Bone marrow (tissue), 2 donors: Measurements from ENCODE around the gene PPEF1.
"Not testable (repeated sequence)": the region's sequence is repeated elsewhere in the genome, so short reads cannot be mapped to it uniquely, and the experiment has no call there.

Experiments used
- DNase-seq, 2 donors: peaks; one replicate each; lab custom pipeline; 2025; lab: John Stamatoyannopoulos, UW

Gene PPEF1

DNA sequence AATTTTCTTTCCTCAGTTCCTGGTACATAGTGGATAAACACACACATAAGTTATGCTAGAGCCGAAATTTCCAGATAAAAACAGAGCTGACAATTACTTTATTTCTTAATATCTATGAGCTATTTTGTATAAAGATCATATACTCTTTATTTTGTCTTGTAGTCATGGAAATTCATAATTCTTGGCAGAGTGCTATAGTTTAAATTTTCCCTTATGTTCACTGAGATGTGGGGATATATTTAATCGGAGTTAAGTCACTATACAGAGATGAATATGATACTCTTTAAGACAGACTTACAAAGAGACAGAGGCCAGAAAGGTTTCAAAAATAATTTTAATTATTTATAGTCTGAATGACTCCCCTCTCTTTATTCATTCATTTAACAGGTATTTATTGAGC is 89.7 kb downstream of the PPEF1 start:
- no peak for DNase-seq

DNA sequence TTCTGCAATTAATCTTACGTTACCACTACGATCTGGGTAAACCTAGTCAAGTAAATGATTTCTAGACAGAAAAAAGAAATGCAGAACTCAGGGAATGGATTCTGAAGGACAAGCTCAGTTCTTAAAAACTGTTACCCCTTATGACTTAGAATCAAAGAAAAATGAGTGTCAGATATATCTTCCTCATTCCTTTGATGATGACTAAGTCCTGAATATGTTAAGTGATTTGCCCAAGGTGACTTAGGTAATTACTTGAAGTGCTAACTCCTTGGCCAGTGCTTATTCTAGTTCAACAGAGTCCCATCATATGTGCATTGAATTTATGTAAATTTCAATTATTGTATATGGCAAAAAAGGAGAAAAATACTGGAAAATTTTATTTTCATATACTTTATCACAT is 92.5 kb downstream of the PPEF1 start:
- DNase-seq = no peak

DNA sequence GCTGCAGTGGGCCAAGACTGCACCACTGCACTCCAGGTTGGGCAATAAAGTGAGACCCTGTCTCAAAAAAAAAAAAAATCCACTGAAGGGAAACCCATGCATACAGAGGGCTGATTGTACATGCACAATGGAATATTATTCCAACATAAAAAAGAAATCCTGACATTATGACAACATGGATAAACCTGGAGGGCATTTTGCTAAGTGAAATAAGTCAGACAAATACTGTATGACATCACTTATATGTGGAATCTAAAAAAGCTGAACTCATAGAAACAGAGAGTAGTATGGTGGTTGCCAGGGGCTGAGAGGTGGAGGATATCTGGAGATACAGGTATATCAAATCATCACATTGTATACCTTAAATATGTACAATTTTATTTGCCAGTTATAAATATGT is 102.2 kb downstream of the PPEF1 start:
- DNase-seq = no peak

DNA sequence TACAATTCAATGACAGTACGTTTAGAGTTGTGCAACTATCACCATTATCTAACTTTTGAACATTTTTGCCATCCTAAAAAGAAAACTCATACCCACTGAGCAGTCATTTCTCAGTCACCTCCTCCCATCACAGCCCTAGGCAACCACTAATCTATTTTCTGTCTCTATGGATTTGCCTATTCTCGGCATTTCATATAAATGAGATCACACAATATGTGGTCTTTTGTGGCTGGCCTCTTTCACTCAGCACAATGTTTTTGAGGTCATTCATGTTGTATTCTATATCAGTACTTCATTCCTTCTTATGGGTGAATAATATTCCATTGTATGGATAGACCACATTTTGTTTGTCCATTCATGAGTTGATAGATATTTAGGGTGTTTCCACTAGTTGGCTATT is 103.0 kb downstream of the PPEF1 start:
- no peak for DNase-seq

DNA sequence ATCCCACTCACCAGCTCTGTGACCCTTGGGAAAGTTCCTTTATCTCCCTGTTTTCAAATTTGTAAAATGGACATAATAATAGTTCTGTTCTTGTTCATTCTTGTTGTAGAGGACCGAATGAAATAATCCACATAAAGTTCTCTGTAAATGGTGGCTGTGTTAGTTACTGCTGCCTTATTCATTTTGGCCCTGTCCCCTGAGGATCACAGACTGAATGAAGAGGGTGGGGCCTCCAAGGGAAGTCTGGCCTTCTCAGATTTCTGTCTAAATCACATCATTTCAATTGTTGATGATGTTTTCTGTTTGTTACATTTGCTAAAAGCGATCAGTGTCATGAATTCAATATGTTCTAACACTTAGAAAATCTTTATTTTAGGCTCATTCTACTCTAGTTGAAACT is 117.9 kb downstream of the PPEF1 start:
- no peak for DNase-seq

DNA sequence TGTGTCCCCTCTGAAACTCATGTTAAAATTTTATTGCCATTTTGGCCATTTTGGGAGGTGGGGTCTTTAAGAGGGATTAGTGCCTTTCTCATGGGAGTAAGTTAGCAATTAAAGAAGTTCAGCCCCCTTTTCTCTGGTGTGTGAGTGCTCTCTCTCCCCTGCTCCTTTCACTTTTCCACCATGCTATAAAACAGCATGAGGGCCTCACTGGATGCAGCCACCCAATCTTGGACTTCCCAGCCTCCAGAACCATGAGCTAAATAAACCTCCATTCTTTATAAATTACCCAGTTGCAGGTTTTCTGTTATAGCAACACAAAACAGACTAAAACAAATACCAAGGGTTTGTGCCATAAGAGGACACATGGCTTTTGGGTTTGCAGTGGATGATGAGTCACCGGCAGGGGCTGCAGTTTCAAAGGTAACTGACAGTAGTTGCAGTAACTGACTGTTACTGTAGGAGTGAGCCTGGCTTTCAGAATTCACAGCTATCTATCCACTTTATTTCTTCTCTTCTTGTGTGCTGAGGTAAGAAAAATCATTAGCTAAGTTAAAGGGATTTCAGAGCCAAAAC is 121.5 kb downstream of the PPEF1 start:
- no peak for DNase-seq

DNA sequence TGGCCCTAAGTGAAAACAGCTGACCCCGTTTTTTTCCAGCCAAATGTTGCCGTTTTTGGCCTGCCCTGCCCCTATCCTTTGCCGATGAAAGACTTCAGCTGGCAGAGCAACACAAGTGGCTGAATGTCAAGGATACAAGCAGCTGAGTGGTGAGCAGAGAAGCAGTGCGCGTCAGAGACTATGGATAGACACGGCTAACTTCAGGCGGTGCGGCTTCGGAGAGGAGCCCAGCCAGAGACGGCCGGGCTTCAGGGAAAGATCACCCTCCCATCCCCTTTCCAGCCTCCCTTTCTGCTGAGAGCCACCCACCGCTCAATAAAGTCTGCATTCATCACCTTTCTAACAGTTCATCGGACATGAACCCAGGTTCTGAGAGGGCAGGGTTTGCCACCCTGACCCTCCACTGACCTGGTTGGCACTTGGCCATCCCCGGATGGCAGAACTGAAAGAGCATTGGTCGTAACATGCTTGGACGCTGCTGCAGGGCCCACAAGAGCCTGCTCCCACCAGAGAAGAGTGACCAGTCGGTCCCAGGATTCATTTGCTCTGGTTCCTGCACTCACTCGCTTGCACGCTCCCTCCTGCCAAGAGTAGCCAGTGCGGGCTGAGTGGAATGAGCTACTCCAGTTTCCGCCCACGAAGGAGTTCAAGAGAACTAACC is 125.8 kb downstream of the PPEF1 start:
- DNase-seq = no peak

DNA sequence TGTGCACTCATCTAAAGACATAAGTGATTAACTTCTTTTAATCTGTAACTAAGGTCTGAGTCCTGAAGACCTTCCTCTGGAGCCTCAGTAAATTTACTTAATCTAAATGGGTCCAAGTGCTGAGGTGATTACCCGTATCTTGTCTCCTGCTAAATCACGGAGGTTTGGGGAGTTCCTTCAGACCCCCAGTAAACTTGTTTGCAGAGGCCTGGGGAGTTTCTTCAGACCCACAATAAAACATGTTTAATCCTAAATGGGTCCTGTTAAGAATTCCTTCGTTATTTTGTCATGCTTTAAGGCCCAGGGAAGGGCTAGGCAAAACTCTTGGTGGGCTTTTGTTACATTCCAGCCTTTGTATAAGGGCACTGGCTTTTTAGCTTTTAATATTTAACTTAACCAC is 140.5 kb downstream of the PPEF1 start:
- DNase-seq = not testable (repeated sequence)

DNA sequence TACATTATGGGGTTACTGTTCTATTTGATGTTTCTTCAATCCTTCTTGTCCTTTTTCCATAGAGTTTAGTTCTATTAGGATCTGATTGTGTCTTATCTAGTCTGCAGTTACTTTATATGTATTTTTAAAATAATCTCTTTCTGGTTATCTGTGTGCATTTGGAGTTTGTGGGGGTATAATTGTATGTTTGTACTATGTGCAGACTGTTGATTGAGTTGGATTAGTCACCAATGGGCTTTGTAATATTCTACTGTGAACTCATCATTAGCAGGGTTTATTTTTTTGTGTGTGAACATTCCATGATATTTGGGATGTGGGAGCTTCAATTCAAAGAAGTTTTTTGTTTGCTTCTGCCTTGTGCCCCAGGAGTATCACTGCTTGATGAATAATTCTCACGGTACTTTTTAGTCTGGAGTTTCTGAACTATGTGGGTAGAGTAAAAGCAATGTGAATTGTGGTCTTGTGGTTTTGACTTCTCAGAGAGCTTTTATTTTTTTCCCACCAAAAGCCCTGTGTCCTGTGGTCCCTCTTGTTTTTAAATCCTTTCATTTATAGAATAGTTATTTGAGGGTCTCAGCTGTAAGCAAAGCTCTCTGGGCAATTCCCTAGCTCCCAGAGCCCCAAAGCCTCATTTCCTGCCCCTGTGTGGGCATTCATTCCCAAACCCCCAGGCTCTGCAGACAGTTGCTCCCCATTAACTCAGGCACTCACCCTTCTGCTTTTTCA is 148.6 kb downstream of the PPEF1 start:
- DNase-seq = no peak

DNA sequence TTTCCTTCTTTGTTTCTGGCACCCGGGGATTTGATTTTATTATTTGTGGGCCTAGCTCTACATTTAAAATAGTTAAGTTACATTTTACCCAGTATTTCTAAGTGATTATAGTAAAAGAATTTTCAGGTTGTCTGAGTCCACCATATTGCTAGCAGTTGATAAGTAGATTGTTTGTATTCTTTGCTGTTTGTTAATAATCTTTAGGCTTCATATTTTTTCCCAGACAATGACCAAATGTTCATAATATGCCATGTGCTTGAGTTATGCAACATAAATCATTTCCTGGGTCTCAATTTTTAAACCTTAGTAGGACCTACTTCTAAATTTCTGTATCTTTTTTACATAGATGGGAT is 149.2 kb downstream of the PPEF1 start:
- DNase-seq = no peak

DNA sequence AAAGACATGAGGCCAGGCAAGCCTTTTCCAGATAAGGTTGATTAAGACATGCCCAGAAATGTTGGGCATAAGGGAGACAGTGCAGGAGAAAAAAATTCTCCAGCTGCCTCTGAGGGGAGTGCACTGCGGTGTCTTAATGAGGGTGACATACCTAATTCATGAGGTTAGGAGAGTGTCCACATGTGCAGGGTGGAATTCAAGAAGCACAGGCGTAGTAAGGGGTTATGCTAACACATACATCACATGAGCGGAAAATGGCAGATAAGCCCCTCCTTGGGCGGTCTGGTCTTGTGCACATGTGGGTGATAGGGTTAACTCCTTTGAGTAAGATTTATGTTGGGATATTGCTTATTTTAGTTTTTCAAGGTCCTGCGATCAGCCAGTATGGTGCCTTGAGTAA is 154.1 kb downstream of the PPEF1 start:
- DNase-seq = no peak

DNA sequence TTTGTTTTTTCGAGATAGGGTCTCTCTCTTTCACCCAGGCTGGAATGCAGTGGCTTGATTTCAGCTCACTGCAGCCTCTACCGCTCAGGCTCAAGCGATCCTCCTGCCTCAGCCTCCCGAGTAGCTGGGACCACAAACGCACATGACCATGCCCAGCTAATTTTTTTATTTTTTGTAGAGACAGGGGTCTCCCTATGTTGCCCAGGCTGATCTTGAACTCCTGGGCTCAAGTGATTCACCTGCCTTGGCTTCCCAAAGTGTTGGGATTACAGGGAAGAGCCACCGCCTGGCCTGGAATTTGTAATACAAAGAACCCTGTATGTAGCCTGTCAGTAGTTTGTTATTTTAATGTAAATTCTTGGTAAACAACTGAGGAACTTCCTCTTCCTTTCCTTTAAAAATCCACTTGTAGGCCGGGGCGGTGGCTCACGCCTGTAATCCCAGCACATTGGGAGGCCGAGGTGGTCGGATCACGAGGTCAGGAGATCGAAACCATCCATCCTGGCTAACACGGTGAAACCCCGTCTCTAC is 157.0 kb downstream of the PPEF1 start:
- DNase-seq = no peak

DNA sequence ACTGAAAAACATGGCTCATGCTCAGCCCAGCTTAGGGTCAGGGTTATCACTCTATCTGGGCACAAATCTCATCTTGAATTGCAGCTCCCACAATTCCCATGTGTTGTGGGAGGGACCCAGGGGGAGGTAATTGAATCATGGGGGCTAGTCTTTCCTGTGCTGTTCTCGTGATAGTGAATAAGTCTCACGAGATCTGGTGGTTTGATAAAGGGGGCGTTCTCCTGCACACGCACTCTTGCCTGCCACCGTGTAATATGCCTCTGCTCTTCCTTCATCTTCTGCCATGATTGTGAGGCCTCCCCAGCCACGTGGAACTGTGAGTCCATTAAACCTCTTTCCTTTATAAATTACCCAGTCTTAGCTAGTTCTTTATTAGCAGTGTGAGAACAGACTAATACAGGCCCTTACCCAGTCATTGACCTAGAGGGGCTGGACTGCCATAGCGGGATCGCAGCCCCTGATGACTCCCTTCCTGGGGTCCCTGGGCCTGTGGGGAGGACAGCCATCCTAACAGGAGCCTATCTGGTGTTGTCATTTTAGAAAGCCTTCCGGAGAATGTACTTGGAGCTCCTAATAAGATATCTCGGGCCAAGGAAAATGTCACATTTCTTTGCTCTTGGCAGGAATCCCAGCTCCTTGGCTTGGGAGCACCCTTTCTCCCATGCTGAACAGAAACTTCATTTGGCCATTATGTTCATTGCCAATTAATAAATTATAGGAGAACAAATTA is 163.9 kb downstream of the PPEF1 start:
- no peak for DNase-seq

DNA sequence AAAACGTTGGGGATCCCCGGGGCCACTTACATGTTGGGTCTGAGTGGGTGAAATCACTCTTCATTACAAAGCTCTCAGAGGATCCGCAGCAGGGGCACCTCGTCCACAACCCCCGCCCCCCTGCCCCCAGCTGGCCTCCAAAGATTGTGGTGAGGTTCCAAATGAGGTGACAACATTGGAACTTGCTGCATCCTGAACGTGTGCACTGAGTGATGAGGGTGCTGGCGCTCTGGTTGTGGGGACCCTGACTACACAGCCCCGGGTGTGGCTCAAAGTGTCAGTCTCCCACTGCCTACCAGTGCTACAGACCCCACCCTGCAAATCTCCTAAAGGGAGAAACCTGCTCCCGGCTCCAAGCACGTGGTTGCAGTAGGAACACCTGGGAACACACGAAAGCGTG is 164.5 kb downstream of the PPEF1 start:
- no peak for DNase-seq

DNA sequence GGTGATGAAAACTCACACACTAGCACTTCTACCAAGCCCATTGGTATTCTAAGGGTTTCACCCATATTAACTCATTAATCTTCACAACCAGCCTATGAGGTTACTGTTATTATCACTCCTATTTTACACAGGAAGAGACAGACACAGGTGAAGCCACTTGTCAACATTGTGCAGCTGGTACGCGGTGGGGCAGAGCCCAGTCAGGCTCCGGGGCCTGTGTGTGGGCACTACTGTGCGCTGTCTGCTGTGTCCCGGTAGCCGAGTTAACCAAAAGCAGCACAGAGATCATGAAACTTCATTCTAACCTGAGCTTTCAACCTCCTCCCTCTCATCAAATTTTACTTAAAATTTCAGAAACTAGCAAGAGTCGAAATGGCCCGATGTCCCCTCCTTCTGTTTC is 165.2 kb downstream of the PPEF1 start:
- DNase-seq = no peak

DNA sequence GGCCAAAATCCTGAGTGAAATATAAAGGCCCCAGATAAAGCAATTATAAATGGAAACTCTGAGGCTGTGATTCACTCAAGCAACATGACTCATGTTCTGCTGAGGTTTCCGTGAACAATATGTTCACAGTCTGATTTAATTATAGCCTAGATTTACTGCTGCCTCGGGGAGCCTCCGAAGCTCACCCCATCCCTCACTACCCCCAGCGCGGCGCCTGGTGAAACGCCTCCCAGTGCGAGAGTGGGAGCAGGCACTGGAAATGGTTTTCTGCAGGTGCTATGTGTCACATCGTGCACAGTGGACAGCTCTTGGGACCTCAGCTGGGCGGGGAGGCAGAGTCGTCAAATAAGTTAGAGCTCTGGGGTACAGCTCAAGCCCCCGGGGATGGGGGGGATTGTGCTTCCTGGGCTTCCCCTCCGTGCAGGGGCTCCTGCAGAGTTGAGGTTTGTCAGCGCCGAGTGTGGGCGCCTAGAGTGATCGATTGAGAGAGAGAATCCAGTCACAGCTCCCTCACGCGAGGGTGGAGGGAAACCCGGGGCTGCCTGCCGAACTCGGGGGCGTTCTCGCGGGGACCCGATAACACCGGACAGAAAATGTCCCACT is 165.8 kb downstream of the PPEF1 start:
- no peak for DNase-seq

DNA sequence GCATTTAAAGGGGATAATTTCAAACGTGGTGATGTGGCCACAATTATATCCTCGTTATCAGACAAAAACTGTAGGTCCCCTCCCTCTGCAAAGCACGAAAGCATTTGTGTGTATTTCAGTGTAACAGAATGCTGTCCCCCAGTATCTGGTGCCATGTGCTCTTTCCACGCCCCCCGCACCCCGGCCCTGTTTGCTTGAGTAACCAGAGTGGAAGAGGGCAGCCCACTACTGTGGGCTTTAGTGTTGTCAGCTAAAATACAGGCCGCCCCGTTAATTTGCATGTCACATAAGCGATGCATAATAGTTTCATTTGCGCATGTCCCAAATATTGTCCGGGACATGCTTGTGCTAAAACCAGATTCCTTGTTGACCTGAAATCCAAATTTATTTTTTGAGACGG is 166.4 kb downstream of the PPEF1 start:
- no peak for DNase-seq

DNA sequence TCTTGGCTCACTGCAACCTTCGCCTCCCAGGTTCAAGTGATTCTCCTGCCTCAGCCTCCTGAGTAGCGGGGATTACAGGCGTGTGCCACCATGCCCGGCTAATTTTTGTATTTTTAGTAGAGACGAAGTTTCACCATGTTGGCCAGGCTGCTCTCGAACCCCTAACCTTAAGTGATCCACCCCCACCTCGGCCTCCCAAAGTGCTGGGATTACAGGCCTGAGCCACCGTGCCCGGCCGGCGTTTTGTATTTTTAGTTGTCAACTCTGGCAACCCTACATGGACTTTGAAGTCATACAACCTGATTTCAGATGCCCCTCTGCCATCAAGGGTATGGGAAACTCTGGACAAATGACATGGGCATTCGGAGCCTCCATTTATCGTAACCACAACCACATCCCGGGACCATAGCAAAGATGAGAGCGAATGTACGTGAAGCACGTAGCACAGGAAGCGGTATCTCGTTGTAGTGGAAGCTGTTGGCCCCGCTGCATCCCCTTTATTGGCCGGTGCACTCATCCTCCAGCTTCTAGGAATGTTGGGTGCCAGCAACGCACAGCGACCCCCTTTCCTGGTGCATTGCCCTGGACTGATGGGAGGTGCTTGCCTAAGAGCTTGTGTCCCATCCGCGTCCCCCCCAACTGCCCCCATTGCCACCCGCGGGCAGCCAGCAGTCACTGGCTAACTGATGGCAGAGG is 167.3 kb downstream of the PPEF1 start:
- DNase-seq = no peak

DNA sequence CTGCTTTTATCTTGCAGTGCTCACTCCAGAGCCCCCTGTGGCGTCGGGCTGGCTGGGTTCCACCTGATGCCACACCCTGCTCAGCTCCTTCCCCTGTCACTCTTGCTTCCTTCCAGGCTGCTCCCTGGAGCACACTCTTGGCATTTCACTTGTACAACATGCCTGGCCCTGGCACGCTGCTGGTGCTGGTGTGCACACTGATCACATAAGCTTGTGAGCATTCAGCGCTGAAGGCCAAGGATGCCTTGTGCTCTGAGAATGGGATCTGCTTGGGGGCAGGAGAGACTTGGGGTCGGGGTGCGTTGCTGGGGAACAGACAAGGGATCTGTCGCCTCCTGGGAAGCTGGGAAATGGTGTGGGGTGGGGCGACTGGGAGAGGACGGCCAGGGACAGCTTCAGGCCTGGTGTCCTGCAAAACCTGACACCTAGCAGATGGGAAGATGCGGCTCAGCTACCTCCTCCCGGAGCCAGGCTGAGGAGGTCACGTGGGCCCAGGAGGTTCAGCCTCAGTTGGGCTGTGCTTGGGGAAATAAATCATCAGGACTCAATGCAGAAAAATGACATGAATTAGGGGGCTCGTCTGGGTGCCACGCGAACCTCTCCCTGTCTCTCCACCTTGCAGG is 167.9 kb downstream of the PPEF1 start:
- no peak for DNase-seq

DNA sequence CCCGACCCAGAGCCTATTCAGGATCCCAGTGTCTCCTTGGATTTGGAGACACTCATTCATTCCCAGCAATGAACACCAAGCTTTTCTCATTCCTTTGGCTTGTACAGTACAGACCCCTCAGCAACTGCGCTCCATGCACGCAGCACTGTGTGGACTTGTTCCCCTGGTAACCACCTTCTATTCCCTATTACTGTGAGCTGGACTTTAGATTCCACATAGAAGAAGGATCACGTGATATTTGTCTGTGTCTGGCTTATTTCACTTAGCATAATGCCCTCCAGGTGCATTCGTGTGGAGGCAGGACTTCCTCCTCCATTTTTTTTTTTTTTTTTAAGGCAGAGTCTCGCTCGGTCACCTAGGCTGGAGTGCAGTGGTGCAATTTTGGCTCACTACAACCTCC is 170.0 kb downstream of the PPEF1 start:
- no peak for DNase-seq
